HepG2 (cell line): ENCODE results near the gene NATD1. TPM values are rescaled to one million over a fixed set of nuclear protein-coding genes. Genes with fewer than 3 reads are reported as not detected.
A peak's percentile ranks its signal among the peaks of the same experiment; 100 is the strongest.

Experiments used
- HNF1A ChIP-seq, 2 experiments: sonication (generic) in 1 of 2; formaldehyde crosslinking in 1 of 2; IDR thresholded peaks; 2 replicates each; pipeline versions ENCODE4 v1.4.0 to v1.6.1; 2016 to 2020; ENCODE audit warnings: borderline replicate concordance in 1 of 2, low read depth in 1 of 2, mild to moderate bottlenecking in 1 of 2, missing genetic modification reagents in 1 of 2
- RARG ChIP-seq: sonication (generic); formaldehyde crosslinking; IDR thresholded peaks from 2 replicates; pipeline ENCODE4 v1.4.0; 2020; ENCODE audit warnings: low read depth, mild to moderate bottlenecking, missing genetic modification reagents
- SAP130 ChIP-seq: IDR thresholded peaks from 2 replicates; pipeline ENCODE4 v1.6.1; 2016; ENCODE audit warnings: low read depth
- ZFP36 ChIP-seq: fragments of 150-350 bp; IDR thresholded peaks from 2 replicates; pipeline ENCODE4 v1.6.1; 2018; ENCODE audit warnings: borderline replicate concordance, low read length, low read depth; ENCODE audit not compliant: partially characterized antibody
- ZHX2 ChIP-seq, 2 experiments: sonication (generic) in 1 of 2; formaldehyde crosslinking in 1 of 2; IDR thresholded peaks; 2 replicates each; pipeline versions ENCODE4 v1.6.1 to v1.9.0; 2014 to 2022; ENCODE audit warnings: antibody characterized with exemption in 1 of 2, borderline replicate concordance in 1 of 2, inconsistent platforms in 1 of 2, low read depth in 1 of 2, missing genetic modification reagents in 1 of 2
- ZNF446 ChIP-seq: sonication (generic); formaldehyde crosslinking; IDR thresholded peaks from 2 replicates; pipeline ENCODE4 v1.5.0; 2020; ENCODE audit warnings: mild to moderate bottlenecking, missing genetic modification reagents
- ZNF484 ChIP-seq: sonication (generic); formaldehyde crosslinking; IDR thresholded peaks from 2 replicates; pipeline ENCODE4 v1.5.1; 2020; ENCODE audit warnings: mild to moderate bottlenecking, low read depth, missing genetic modification reagents, borderline replicate concordance
- ZNF7 ChIP-seq: IDR thresholded peaks from 2 replicates; pipeline ENCODE4 v1.6.1; 2016; ENCODE audit warnings: missing biosample characterization, missing genetic modification reagents
- polyA plus RNA-seq, 8 experiments: library from polyadenylated mRNA; depleted of rRNA in 3 of 8; stranded (reverse) in 7 of 8; unstranded in 1 of 8; fragments of >200 nt; fragmentation: Illumina TruSeq in 4 of 8; extraction: Trizol in 4 of 8; gene quantifications; 2 replicates each; pipeline versions ENCODE4 v1.2.1 to v1.2.3, GENCODE V29; 2011 to 2016; ENCODE audit warnings: low read depth in 4 of 8, missing spikeins in 1 of 8, mixed read lengths in 1 of 8; ENCODE audit not compliant: insufficient read depth in 1 of 8
- total RNA-seq, 5 experiments: library from RNA; depleted of rRNA; stranded (reverse); fragments of >200 nt; fragmentation: Illumina TruSeq; extraction: Trizol; gene quantifications; 2 replicates each; pipeline ENCODE4 v1.2.3, GENCODE V29; 2016; ENCODE audit warnings: low read depth in 1 of 5
- TF ChIP-seq, protein P1 (sequence below): sonication (generic); formaldehyde crosslinking; IDR thresholded peaks from 2 replicates; pipeline ENCODE4 v1.5.0; 2020; ENCODE audit warnings: missing genetic modification reagents, mild to moderate bottlenecking, borderline replicate concordance
- TF ChIP-seq, protein P2 (sequence below): sonication (generic); formaldehyde crosslinking; IDR thresholded peaks from 2 replicates; pipeline ENCODE4 v1.4.0; 2020; ENCODE audit warnings: missing genetic modification reagents

Gene NATD1
- total and polyA plus RNA-seq, 2 of the 13 experiments (the other 11 are each of a cell fraction or from before 2014, with no cell fraction given): 0.31 to 2.3 TPM

- no peak for TF ChIP-seq HNF1A (IDR thresholded peaks at IDR 0.05; ENCODE audit: low read depth)
- TF ChIP-seq HNF1A (CRISPR knock-in tag; IDR thresholded peaks at IDR 0.05; ENCODE audit: borderline replicate concordance): no peak
- no peak for TF ChIP-seq ZFP36
- no peak for TF ChIP-seq ZNF7 (CRISPR knock-in tag)
- TF ChIP-seq ZHX2 (IDR thresholded peaks at IDR 0.05; ENCODE audit: low read depth): no peak
- no peak for TF ChIP-seq ZHX2 (CRISPR knock-in tag; IDR thresholded peaks at IDR 0.05; ENCODE audit: borderline replicate concordance)
- TF ChIP-seq, protein P1, sequence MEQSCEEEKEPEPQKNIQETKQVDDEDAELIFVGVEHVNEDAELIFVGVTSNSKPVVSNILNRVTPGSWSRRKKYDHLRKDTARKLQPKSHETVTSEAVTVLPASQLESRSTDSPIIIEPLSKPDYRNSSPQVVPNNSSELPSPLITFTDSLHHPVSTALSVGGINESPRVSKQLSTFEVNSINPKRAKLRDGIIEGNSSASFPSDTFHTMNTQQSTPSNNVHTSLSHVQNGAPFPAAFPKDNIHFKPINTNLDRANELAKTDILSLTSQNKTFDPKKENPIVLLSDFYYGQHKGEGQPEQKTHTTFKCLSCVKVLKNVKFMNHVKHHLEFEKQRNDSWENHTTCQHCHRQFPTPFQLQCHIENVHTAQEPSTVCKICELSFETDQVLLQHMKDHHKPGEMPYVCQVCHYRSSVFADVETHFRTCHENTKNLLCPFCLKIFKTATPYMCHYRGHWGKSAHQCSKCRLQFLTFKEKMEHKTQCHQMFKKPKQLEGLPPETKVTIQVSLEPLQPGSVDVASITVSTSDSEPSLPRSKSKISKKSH (CRISPR knock-in tag): no peak
- TF ChIP-seq ZNF484 (CRISPR knock-in tag): no peak
- TF ChIP-seq, protein P2, sequence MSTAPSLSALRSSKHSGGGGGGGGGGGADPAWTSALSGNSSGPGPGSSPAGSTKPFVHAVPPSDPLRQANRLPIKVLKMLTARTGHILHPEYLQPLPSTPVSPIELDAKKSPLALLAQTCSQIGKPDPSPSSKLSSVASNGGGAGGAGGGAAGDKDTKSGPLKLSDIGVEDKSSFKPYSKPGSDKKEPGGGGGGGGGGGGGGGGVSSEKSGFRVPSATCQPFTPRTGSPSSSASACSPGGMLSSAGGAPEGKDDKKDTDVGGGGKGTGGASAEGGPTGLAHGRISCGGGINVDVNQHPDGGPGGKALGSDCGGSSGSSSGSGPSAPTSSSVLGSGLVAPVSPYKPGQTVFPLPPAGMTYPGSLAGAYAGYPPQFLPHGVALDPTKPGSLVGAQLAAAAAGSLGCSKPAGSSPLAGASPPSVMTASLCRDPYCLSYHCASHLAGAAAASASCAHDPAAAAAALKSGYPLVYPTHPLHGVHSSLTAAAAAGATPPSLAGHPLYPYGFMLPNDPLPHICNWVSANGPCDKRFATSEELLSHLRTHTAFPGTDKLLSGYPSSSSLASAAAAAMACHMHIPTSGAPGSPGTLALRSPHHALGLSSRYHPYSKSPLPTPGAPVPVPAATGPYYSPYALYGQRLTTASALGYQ (CRISPR knock-in tag): no peak
- TF ChIP-seq SAP130 (CRISPR knock-in tag): peak; percentile 99
- no peak for TF ChIP-seq RARG
- no peak for TF ChIP-seq ZNF446 (CRISPR knock-in tag)
Measured at GRCh38 chr17:21286066-21286770, 33.0 kb upstream of the NATD1 start (continued).
